Erythroblast (primary cell): ENCODE data around the gene ADM2.
"Not testable (repeated sequence)": the region's sequence is repeated elsewhere in the genome, so short reads cannot be mapped to it uniquely, and the experiment has no call there.

Source experiments
- DNase-seq, 2 experiments: peaks; one replicate each; lab custom pipeline; 2025; lab: John Stamatoyannopoulos, UW
- GATA1 ChIP-seq: IDR thresholded peaks from 2 replicates; pipeline ENCODE4 v1.6.1; 2011; ENCODE audit warnings: low read depth, mild to moderate bottlenecking, control low read depth, low read length, moderate library complexity
- POLR2A ChIP-seq: IDR thresholded peaks from 2 replicates; pipeline ENCODE4 v1.6.1; 2011; ENCODE audit warnings: mild to moderate bottlenecking, low read length

ADM2 gene

DNA sequence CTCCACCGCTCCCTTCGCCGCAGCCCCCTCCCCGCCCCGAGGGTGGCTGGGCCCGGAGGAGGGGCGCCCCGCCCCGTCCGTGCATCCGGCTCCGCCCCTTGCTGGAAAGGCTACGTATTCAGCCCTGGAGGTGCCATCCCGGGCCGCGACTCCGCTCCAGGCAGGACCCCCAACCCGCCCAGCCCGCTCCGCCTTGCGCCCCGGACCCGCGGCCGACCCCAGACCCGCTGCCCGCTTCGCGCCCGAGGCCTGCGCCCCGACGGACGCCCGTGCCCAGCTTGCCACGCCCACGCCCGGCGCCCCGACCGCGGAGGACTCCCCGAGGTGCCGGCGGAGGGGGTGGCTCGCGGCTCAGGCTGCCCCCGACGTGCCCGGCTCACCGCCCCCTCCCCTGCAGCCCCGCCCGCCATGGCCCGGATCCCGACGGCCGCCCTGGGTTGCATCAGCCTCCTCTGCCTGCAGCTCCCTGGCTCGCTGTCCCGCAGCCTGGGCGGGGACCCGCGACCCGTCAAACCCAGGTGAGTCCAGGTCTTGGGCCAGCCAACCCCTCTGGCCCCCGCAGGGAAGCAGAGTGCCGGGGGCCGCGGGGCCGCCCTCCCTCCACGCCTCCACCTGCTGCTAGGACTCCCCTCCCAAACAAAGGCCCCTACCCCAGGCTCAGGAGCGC lies at the start of gene ADM2:
TSS of gene ADM2 (plus strand) at position 104 of the 667 bp plus-strand sequence. CDS start at position 409, 305 bp downstream.
- peak in 1 of 2 experiments; percentile 70 for DNase-seq
- TF ChIP-seq POLR2A: no peak
- no peak for TF ChIP-seq GATA1

DNA sequence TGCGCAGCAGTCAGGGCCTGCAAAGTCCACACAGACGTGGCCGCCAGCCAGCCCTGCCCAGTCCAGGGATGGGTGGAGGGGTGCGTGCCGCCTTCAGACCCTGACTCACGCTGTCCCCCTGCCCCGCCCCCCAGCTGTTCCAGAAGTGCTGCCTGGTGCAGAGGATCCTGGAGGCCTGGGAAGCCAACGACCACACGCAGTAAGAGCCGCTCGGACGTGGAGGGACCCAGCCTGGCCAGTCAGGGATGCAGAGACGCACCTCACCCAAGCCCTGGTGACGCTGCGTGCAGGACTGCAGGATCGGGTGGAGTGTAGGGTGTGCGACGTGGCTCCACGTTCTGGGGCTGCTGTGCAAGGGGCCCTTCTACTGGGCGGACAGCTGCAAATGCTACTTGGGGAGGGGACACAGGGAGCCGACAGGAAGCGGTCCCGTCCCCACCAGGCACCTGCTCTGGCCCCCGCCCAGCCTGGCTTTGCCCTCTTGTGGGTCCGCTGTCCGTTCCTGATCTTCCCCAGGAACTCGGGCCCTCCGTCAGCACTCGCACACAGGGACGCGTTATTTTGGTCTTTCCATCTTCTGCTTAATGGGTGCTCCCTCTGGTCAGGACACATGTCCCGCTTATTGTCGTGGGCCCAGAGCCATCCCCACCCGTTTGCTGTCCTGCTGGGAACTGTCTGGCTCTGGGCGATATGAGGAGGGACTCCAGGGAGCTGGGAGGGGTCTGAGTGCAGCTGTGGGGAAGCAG lies 49.0 kb upstream of the ADM2 start:
- no peak for TF ChIP-seq POLR2A
- no peak for TF ChIP-seq GATA1
- DNase-seq: no peak

DNA sequence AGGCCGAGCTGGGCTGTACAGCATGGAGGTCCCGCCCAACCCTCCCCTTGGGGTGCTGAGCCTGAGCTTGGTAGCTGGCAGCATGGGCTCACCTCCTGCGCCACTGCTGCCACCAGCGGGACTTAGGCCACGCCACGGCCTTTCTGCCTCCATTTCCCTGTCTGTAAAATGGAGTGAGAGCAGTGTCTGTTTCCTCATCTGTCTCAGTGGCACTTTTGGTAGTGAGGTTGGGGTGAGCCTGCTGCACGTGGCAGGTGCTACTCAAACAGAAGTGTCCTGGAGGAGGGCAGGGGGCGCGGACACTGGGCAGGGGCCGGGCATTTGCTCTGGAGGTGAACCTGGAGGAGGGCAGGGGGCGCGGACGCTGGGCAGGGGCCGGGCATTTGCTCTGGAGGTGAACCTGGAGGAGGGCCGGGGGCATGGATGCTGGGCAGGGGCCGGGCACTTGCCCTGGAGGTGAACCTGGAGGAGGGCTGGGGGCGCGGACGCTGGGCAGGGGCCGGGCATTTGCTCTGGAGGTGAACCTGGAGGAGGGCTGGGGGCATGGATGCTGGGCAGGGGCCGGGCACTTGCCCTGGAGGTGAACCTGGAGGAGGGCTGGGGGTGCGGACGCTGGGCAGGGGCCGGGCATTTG lies 48.3 kb upstream of the ADM2 start:
- DNase-seq: not testable (repeated sequence)

GRCh38 chr22:50434849-50435248 lies 46.5 kb upstream of the ADM2 start:
- TF ChIP-seq POLR2A (no peak), GATA1 (no peak)
- DNase-seq: no peak

DNA sequence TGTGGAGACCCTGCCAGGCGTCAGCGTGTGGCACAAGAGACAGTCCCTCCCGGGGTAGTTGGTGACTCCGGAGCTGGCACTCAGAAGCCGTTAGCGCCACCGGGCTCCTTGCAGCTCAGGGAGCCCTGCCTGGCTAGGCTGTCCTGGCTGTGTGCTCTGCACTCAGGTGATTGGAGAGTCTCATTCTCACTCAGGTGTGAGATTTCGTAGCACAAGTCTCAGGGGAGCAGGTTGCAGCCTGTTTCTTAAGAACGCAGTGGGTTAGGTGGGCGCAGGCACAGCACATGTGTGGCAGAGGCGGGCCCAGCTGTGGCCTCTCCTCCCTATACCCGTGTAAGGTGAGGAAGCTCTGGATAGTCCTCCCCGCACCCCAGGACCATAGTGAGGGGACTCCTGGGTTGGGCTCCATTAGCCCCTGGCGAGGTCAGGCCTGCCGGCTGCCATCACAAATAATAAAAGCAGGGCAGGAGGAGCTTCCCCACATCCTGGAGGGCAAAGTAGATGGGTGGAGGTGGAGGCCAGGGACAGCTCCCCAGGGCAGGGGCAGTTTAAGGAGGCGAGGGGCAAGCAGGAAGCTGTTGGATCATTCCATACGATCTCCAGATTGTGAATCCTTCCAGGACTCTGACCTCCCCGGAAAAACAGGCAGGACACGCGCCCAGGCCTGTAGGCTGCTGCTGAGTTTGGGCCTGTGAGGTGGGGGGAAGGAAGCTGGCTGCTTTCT lies 45.9 kb upstream of the ADM2 start:
- TF ChIP-seq GATA1 (no peak), POLR2A (no peak)
- DNase-seq: no peak

DNA sequence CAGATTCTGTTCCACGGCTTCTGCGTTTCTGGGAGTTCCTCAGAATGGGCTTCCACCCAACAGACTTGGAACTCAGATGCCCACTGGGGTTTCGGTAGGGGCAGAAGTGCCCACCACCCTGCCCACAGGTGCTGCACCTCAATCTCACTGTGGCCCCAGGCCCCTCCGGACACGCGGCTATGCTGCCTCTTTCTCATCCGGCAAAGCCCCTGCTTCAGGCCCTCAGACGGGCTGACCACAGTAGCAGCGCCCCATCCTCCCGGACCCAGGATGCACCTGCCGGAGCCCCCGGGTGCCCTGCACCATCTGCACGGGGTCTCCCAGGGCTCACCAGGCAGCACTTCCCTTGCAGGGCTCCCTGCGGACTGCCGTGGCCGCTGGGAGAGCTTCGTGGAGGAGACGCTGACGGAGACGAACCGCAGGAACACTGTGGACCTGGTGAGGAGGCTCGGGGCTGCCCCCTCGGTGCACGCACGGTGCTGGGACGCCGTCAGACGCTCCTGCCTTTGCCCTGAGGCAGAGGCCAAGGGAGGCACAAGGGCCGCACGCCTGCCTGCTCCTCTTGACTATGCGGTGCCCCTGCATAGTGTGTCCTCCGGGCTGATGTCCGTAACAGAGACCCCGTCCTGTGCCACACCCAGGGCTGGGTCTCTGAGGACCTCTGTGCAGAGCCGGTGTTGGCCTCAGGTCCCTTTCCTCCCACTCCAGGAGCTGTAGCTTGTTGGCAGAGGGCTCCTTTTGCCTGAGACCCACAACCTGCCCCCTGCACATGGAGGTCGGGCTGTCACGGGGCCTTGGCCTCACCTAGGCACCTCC lies 45.1 kb upstream of the ADM2 start:
- no peak for DNase-seq
- TF ChIP-seq GATA1 (no peak), POLR2A (no peak)

DNA sequence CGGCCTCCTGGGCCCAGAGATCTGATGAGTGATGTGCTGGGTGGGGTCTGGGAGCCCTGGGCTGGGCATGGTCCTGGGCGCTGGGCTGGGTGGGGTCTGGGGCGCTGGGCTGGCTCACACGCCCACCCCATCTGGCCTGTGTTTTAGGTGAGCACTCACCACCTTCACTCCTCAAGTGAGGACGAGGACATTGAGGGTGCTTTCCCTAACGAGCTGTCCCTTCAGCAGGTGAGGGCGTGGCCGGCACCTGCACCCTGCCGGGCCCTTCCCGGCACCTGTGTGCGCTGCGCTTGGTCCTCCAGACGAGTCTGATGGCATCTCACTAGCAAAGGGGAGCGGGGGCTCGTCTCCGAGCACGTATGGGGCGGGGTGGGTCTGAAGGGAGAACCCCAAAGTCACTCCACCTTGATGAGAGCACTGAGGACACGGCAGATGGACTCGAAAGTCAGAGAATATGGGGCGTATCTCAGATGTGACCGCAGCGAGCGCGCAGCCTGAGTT lies 44.5 kb upstream of the ADM2 start:
- DNase-seq: no peak
- TF ChIP-seq POLR2A (no peak), GATA1 (no peak)

- TF ChIP-seq POLR2A (no peak), GATA1 (no peak)
- DNase-seq: no peak
Observed at GRCh38 chr22:50437511-50438304, 43.6 kb upstream of the ADM2 start.

GRCh38 chr22:50438305-50439275 lies 42.8 kb upstream of the ADM2 start:
- DNase-seq: no peak
- TF ChIP-seq POLR2A (no peak), GATA1 (no peak)

DNA sequence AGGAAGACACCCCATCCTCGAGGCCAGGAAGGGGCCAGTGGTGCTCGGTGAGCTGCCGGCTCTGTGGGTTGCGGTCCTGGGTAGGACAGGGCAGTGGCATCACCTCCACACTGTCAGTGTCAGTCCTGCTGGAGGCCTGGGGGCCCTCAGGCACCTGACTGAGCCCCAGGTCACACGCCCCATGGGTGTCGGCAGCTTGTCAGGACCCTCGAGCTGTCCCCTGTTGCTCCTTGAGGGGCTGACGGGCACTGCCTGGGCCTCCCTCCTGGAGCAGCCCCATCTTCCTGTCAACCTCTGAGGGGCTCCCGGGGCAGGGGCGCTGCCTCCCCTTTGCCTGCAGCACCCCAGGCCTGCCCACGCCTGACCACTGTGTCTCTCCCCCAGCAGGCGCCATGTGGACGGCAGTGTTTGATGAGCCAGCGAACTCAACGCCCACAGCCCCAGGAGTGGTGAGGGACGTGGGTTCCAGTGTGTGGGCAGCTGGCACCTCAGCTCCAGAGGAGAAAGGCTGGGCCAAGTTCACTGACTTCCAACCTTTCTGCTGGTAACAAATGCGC lies 42.0 kb upstream of the ADM2 start:
- no peak for DNase-seq
- no peak for TF ChIP-seq POLR2A
- TF ChIP-seq GATA1: no peak

DNA sequence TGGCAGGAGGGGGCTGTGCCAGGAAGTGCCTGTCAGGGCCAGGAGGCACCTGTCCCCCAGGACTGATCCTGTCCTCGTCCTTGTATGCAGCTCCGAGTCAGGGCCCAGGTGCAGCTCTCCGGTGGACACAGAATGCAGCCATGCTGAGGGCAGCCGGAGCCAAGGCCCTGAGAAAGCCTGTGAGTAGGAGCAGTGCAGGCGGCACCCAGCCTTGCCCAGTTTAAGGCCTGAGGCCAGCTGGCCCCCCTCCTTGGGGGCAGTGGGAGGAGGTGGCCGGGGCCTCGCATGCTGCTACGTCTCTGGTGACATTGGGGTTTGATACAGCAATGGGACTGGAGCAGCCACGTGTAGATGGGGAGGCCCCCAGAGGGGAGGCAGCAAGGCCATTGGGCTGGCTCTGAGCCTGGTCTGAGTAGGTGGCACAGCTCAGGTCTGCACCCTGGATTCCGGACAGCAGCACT lies 41.4 kb upstream of the ADM2 start:
- TF ChIP-seq POLR2A (no peak), GATA1 (no peak)
- DNase-seq: no peak
